Hepatocyte (in vitro differentiated cells): Measurements from ENCODE around the gene PSMD2. TPM values are rescaled to one million over a fixed set of nuclear protein-coding genes. Genes with fewer than 3 reads are reported as not detected.

Source experiments
- DNase-seq: peaks from one replicate; pipeline ENCODE4 v3.0.0-alpha.2; 2016; ENCODE audit warnings: low spot score
- H2AFZ ChIP-seq: fragments of 200-600 bp; sonication (generic); 2 replicates; pipeline ENCODE4 v1.6.0; 2016; ENCODE audit warnings: antibody characterized with exemption, mild to moderate bottlenecking
- H3K27ac ChIP-seq: fragments of 200-600 bp; sonication (generic); 2 replicates; pipeline ENCODE4 v1.5.1; 2016; ENCODE audit warnings: mild to moderate bottlenecking
- H3K27me3 ChIP-seq: fragments of 200-600 bp; sonication (generic); 2 replicates; pipeline ENCODE4 v1.6.1; 2016
- H3K36me3 ChIP-seq: fragments of 200-600 bp; sonication (generic); replicated peaks from 2 replicates; pipeline ENCODE4 v1.5.1; 2016; ENCODE audit warnings: low read depth; ENCODE audit not compliant: insufficient read depth
- H3K4me1 ChIP-seq: fragments of 200-600 bp; sonication (generic); 2 replicates; pipeline ENCODE4 v1.5.1; 2016; ENCODE audit warnings: mild to moderate bottlenecking, moderate library complexity; ENCODE audit not compliant: insufficient read depth
- H3K4me2 ChIP-seq: fragments of 200-600 bp; sonication (generic); 2 replicates; pipeline ENCODE4 v1.6.0; 2016
- H3K4me3 ChIP-seq: fragments of 200-600 bp; sonication (generic); 2 replicates; pipeline ENCODE4 v1.5.1; 2016; ENCODE audit warnings: mild to moderate bottlenecking
- H3K79me2 ChIP-seq: fragments of 200-600 bp; sonication (generic); 2 replicates; pipeline ENCODE4 v1.6.0; 2017; ENCODE audit warnings: mild to moderate bottlenecking
- H3K9me2 ChIP-seq: fragments of 200-600 bp; sonication (generic); replicated peaks from 2 replicates; pipeline ENCODE4 v1.6.0; 2017; ENCODE audit warnings: mild to moderate bottlenecking; ENCODE audit not compliant: insufficient read depth
- H3K9me3 ChIP-seq: fragments of 200-600 bp; sonication (generic); 2 replicates; pipeline ENCODE4 v1.5.1; 2016; ENCODE audit warnings: low read depth, mild to moderate bottlenecking
- H4K20me1 ChIP-seq: fragments of 200-600 bp; sonication (generic); 2 replicates; pipeline ENCODE4 v1.6.0; 2016; ENCODE audit warnings: mild to moderate bottlenecking; ENCODE audit not compliant: insufficient read depth, poor library complexity, severe bottlenecking
- EZH2 ChIP-seq: fragments of 200-600 bp; sonication (generic); IDR thresholded peaks from 2 replicates; pipeline ENCODE4 v1.6.1; 2016; ENCODE audit warnings: antibody characterized with exemption, mild to moderate bottlenecking, borderline replicate concordance
- EZH2phosphoT487 ChIP-seq: fragments of 200-600 bp; sonication (generic); IDR thresholded peaks from one replicate; pipeline ENCODE4 v1.6.1; 2018; ENCODE audit warnings: antibody characterized with exemption, mild to moderate bottlenecking, low read depth, moderate library complexity; ENCODE audit not compliant: unreplicated experiment, severe bottlenecking
- WGBS: methylation state at CpG from one replicate; pipeline ENCODE4 v1.1.6; 2016; ENCODE audit warnings: low lambda C conversion rate; ENCODE audit errors: missing lambda C conversion rate; 5-methylcytosine and 5-hydroxymethylcytosine counted together
- polyA plus RNA-seq: library from polyadenylated mRNA; unstranded; fragments of >200 nt; fragmentation: Nextera tagmentation; extraction: Ambion mirVana; gene quantifications from 2 replicates; pipeline ENCODE4 v1.2.1, GENCODE V29; 2016
- total RNA-seq: library from RNA; depleted of rRNA; stranded (reverse); fragments of >200 nt; gene quantifications from 2 replicates; pipeline ENCODE4 v1.2.3, GENCODE V29; 2014
- TF ChIP-seq, protein P1 (sequence below): fragments of 200-600 bp; sonication (generic); IDR thresholded peaks from 2 replicates; pipeline ENCODE4 v1.5.1; 2016; ENCODE audit warnings: antibody characterized with exemption, mild to moderate bottlenecking; ENCODE audit not compliant: poor library complexity

PSMD2 gene
- total and polyA plus RNA-seq, 2 experiments from 2014 or later = 232 to 241 TPM

GRCh38 chr3:184314700-184315542, 15.9 kb downstream of the PSMD2 start:
- Histone ChIP-seq H3K27ac (peak overlapping the region; percentile 98), H3K4me2 (peak overlapping the region; percentile 98), H4K20me1 (peaks cover 47% of the 10 kb centered on the region), H3K9me3 (no peaks in the 10 kb centered on the region), H3K27me3 (no peaks in the 10 kb centered on the region), H3K4me1 (peaks cover 28% of the 10 kb centered on the region), H2AFZ (peak overlapping the region; percentile 6), H3K4me3 (peak overlapping the region; percentile 98), H3K36me3 (no peaks in the 10 kb centered on the region), H3K79me2 (peaks cover 52% of the 10 kb centered on the region), H3K9me2 (no peaks in the 10 kb centered on the region)
- TF ChIP-seq, protein P1, sequence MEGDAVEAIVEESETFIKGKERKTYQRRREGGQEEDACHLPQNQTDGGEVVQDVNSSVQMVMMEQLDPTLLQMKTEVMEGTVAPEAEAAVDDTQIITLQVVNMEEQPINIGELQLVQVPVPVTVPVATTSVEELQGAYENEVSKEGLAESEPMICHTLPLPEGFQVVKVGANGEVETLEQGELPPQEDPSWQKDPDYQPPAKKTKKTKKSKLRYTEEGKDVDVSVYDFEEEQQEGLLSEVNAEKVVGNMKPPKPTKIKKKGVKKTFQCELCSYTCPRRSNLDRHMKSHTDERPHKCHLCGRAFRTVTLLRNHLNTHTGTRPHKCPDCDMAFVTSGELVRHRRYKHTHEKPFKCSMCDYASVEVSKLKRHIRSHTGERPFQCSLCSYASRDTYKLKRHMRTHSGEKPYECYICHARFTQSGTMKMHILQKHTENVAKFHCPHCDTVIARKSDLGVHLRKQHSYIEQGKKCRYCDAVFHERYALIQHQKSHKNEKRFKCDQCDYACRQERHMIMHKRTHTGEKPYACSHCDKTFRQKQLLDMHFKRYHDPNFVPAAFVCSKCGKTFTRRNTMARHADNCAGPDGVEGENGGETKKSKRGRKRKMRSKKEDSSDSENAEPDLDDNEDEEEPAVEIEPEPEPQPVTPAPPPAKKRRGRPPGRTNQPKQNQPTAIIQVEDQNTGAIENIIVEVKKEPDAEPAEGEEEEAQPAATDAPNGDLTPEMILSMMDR = no peak
- no peak for TF ChIP-seq EZH2phosphoT487
- no peak for TF ChIP-seq EZH2
- peak; percentile 90 for DNase-seq
- WGBS = 0% methylated on average over 9 of the region's 89 CpGs

DNA sequence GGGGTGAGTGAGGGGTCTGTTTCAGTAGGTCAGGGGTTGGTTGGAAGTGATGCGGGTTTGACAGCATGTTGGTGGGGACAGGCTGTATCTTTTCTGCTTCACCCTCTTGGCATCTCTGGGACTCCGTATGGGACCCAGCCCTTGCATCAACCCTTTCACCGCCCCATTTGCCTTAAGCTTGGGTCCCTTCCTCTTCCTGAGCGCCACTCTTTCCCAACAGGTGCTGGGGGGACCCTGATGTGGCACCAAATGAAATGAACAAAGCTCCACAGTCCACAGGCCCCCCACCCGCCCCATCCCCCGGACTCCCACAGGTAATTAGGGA, 16.5 kb downstream of the PSMD2 start:
- no peaks in the 10 kb centered on the region for H3K9me2 ChIP-seq
- H4K20me1 ChIP-seq = peaks cover 53% of the 10 kb centered on the region
- TF ChIP-seq EZH2 (no peak), EZH2phosphoT487 (no peak)
- TF ChIP-seq, protein P1 = no peak
- H3K36me3 ChIP-seq = no peaks in the 10 kb centered on the region
- H3K4me2 ChIP-seq = peak overlapping the region; percentile 98
- H3K4me3 ChIP-seq = peak overlapping the region; percentile 98
- H3K79me2 ChIP-seq = peaks cover 55% of the 10 kb centered on the region
- peak overlapping the region; percentile 6 for H2AFZ ChIP-seq
- no peak for DNase-seq
- no peaks in the 10 kb centered on the region for H3K9me3 ChIP-seq
- H3K27me3 ChIP-seq = no peaks in the 10 kb centered on the region
- WGBS = 6% methylated on average over 4 of the region's 6 CpGs
- H3K4me1 ChIP-seq = peaks cover 28% of the 10 kb centered on the region
- peak overlapping the region; percentile 98 for H3K27ac ChIP-seq

DNA sequence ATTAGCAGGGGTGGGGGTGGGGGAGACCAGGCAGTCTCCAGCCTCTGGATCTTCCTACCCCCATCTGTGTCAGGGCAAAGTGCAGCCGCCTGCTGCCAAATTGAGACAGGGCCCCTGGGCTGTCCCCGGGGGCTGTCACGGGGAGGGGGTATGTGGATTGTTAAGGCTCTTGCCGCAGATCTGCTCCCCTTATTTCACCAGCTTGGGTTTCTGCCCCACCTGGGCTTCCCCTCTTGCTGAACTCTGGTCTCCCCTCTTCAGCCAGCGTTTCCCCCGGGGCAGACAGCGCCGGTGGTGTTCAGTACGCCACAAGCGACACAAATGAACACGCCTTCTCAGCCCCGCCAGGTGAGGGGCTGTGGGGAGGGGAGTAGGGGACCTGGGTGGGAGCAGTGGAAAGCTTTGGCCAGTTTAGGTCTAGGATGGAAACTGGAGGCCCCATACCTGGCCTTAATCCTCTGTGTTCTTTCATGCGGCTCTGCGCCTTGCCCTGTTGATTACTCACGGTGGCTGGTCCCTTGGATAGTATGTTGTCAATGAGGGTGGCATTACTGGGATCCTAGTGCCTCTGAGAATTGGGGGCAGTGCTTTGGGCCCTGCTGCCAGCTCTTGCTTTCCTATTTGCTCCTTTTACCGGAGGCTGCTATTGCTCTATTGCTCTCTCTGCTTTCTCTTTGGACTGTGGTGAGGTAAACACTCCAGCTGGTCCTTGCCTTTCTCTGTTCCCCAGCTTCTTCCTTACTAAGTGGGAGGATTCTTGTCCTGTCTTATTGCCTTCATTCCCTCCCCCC, 17.0 kb downstream of the PSMD2 start:
- H3K4me1 ChIP-seq = peaks cover 28% of the 10 kb centered on the region

More for the DNA sequence above, 17.0 kb downstream of the PSMD2 start:
- peaks cover 60% of the 10 kb centered on the region for H3K79me2 ChIP-seq
- peak overlapping the region; percentile 98 for H3K4me3 ChIP-seq
- peaks cover 59% of the 10 kb centered on the region for H4K20me1 ChIP-seq
- H3K4me2 ChIP-seq = peak overlapping the region; percentile 98
- no peaks in the 10 kb centered on the region for H3K9me3 ChIP-seq
- H3K36me3 ChIP-seq = no peaks in the 10 kb centered on the region
- no peaks in the 10 kb centered on the region for H3K9me2 ChIP-seq
- 26% methylated on average over 16 of the region's 16 CpGs for WGBS
- peak overlapping the region; percentile 98 for H3K27ac ChIP-seq
- H2AFZ ChIP-seq = no peak overlapping the region
- TF ChIP-seq EZH2phosphoT487 = no peak
- TF ChIP-seq, protein P1 = no peak
- no peak for TF ChIP-seq EZH2
- peak; percentile 37 for DNase-seq
- no peaks in the 10 kb centered on the region for H3K27me3 ChIP-seq
